Omental fat pad (tissue), 4 donors: Measurements from ENCODE around the gene MACROD2. TPM values are rescaled to one million over a fixed set of nuclear protein-coding genes. Genes with fewer than 3 reads are reported as not detected.

Experiments
- ATAC-seq: fragments of 150-250 bp; one replicate; pipeline ENCODE4 v1.9.1; 2016; ENCODE audit warnings: mild to moderate bottlenecking, moderate library complexity; ENCODE audit not compliant: low FRiP score
- DNase-seq: peaks from one replicate; pipeline ENCODE4 v3.0.0-alpha.2; 2019; ENCODE audit warnings: low spot score
- total RNA-seq, 4 donors: library from RNA; depleted of rRNA; stranded (reverse); fragments of >200 nt; gene quantifications; one replicate each; pipeline ENCODE4 v1.1.0, GENCODE V29; 2016
- TF ChIP-seq, protein P1 (sequence below), 3 donors: fragments of 450-650 bp; IDR thresholded peaks; one replicate each; pipeline ENCODE4 v1.5.1; 2016 to 2017; ENCODE audit warnings: antibody characterized with exemption in 3 of 3, mild to moderate bottlenecking in 3 of 3, moderate library complexity in 2 of 3

Gene MACROD2
- total RNA-seq, 4 donors from 2014 or later: 6.8 to 54.1 (median 7.4) TPM

DNA sequence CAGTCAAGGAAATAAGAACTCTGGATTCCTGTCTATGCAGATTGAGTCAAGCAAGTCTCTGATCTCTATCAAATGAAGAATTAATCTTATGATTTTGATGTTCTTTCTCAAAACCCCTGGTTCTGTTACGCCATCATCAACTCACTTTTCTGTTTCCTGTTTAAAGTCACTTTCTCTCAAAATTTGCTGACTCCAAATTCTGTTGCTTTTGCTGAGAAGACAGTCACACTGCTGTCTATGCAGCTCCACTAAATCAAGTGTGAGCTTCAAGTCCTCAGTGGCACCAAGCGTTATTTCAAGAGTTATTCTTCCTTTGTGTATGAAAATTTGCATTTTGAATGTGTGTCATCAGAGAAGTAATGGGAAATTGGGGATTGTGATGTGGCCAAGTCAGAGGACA, 1914.7 kb downstream of the MACROD2 start:
- TF ChIP-seq, protein P1, sequence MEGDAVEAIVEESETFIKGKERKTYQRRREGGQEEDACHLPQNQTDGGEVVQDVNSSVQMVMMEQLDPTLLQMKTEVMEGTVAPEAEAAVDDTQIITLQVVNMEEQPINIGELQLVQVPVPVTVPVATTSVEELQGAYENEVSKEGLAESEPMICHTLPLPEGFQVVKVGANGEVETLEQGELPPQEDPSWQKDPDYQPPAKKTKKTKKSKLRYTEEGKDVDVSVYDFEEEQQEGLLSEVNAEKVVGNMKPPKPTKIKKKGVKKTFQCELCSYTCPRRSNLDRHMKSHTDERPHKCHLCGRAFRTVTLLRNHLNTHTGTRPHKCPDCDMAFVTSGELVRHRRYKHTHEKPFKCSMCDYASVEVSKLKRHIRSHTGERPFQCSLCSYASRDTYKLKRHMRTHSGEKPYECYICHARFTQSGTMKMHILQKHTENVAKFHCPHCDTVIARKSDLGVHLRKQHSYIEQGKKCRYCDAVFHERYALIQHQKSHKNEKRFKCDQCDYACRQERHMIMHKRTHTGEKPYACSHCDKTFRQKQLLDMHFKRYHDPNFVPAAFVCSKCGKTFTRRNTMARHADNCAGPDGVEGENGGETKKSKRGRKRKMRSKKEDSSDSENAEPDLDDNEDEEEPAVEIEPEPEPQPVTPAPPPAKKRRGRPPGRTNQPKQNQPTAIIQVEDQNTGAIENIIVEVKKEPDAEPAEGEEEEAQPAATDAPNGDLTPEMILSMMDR (IDR thresholded peaks at IDR 0.05): no peak
- no peak for ATAC-seq
- DNase-seq: no peak

DNA sequence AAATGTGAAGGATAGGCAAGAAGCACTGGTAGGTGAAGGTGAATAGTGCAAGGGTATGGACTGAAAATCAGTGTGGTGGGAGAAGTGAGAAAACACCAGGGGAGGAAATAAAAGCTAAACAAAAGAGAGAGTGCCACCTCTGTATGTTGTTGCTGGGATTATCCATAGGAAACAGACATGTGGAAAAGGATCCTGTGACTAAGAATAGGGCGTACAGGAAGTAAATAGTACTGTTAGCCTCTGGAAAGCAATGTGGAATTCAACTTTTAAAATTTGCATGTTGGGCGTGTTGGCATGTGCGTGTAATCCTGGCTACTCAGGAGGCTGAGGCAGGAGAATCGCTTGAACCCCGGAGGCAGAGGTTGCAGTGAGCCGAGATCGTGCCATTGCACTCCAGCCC, 1916.3 kb downstream of the MACROD2 start:
- TF ChIP-seq, protein P1 (IDR thresholded peaks at IDR 0.05): no peak
- DNase-seq (no peak), ATAC-seq (no peak)

DNA sequence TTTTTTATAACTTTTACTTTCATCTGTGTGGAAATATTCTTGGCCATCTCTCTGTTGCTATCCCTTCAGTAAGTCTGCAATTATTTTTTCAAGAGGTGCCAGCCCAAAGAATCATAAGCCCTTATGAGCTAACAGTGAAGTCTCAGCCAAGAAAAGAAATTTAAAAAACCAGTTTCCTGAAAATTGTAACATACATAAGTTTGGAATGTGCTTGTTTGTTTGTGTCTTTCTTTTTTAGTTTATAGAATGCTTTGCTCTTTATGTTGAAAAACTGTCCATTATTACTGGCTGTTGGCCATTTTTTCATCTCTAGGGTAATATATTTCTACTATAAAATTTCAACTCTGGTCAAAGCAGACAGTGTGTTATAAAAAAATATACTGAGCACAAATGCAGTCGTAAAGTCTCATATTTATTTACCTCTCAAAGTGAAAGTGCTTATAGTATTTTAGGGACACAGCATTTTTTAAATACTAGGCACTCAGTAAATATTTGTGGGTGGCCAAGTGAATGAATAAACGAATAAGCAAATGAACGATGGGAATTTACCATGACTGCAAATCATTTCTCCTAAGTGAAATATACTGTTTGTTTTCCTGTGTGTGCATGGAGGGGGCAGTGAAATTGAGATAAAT, 1918.2 kb downstream of the MACROD2 start:
- ATAC-seq (no peak), DNase-seq (no peak)
- TF ChIP-seq, protein P1 (IDR thresholded peaks at IDR 0.05): no peak

DNA sequence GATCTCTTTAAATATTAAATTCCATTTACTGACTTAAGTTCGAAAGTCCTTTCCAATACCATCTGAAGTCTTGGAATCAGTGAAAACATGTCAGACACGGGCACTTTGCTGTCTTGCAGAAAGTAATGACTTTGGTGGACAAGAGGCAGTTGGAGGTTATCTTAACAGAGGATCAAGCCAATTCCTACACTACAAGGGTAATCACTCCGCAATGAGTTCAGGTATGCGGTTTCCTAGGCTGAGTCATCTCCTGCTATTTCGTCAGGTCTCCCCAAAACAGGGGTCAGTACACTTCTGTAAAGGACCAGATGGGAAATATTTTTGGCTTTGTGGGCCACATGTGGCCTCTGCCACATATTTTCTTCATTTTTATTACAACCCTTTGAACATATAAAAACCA, 1921.3 kb downstream of the MACROD2 start:
- DNase-seq: no peak
- TF ChIP-seq, protein P1 (IDR thresholded peaks at IDR 0.05): no peak
- no peak for ATAC-seq

DNA sequence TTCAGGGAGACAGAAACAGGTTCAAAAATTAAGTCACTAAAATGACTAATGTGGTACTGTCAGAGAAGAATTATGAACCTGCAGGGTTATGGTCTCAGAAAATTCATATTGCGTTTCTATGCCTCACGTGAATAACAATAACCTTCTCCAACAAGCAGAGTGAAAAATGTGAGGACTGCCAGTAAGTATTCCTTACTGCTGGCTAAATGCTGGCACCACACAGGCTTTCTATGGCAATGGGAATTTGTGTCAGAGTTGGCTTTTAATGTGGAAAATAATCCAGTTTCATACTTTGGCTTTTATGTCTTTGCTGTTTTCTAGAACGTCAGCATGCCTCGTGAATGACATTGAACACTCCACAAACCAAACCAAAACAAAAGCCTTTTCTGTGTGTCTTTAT, 1922.0 kb downstream of the MACROD2 start:
- DNase-seq: no peak
- no peak for ATAC-seq
- TF ChIP-seq, protein P1 (IDR thresholded peaks at IDR 0.05): no peak

- DNase-seq (no peak), ATAC-seq (no peak)
- TF ChIP-seq, protein P1 (IDR thresholded peaks at IDR 0.05): no peak
Measured at GRCh38 chr20:15918631-15919030, 1923.3 kb downstream of the MACROD2 start.

- ATAC-seq: no peak
- no peak for DNase-seq
- TF ChIP-seq, protein P1 (IDR thresholded peaks at IDR 0.05): no peak
Measured at GRCh38 chr20:15919118-15919517, 1923.8 kb downstream of the MACROD2 start.
